ENCODE data around the gene RAB40C. TPM values are rescaled to one million over a fixed set of nuclear protein-coding genes. Genes with fewer than 3 reads are reported as not detected.

RAB40C gene
- total RNA-seq, 3 donors from 2014 or later, result 17.6 to 29.1 (median 20.6) TPM

DNA sequence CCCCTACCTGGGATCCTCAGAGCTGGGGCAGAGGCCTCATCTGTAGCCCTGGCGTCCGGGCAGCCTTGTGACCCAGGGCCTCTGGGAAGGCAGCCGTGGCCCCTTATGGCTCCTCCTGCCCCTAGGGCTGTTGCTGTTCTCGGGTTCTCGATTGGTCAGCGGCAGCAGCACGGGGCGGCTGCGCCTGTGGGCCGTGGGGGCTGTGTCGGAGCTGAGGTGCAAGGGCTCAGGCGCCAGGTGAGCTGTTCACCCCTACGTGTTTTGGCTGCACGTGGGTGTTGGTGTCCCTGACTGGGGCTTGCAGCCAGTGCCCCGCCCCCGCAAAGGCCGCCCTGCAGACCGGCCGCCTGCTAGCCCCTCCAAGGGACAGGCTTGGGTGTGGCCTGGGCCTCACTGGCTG is 72.2 kb downstream of the RAB40C start:
- Histone ChIP-seq H3K27ac (no peak overlapping the region), H3K4me1 (peaks cover 0 to 6% of the 10 kb centered on the region in 2 donors), H3K27me3 (no peaks in the 10 kb centered on the region), H3K9me3 (no peaks in the 10 kb centered on the region), H3K4me3 (no peak overlapping the region), H3K36me3 (no peaks in the 10 kb centered on the region)
- TF ChIP-seq POLR2AphosphoS5 (IDR thresholded peaks at IDR 0.05), result no peak
- intact Hi-C loops (cut with DNase I; ENCODE audit: low total_unique reads), result no loop called here
- no peak for DNase-seq (ENCODE audit: low spot score in 2 of 2)

DNA sequence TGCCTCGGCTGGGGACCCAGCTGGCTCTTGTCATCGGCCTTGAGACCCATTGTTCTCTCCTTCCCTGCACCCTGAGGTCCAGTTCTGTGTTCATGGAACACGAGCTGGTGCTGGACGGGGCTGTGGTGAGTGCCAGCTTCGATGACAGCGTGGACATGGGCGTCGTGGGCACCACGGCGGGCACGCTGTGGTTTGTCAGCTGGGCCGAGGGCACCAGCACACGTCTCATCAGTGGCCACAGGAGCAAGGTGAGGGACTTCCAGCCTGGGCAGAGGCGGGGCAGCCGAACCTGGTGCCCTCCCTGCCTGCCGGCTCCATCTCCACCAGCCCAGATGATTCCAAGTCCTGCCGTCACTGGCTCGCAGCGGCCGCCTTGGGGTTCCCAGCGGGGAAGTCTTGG is 72.7 kb downstream of the RAB40C start:
- no peak for DNase-seq (ENCODE audit: low spot score in 2 of 2)
- Histone ChIP-seq H3K9me3 (no peaks in the 10 kb centered on the region), H3K27me3 (no peaks in the 10 kb centered on the region), H3K4me3 (no peak overlapping the region), H3K36me3 (no peaks in the 10 kb centered on the region), H3K4me1 (peaks cover 3 to 6% of the 10 kb centered on the region in 2 donors), H3K27ac (no peak overlapping the region)
- intact Hi-C loops (cut with DNase I; ENCODE audit: low total_unique reads), result no loop called here
- TF ChIP-seq POLR2A (IDR thresholded peaks at IDR 0.05) (no peak), POLR2AphosphoS5 (IDR thresholded peaks at IDR 0.05) (no peak)
- TF ChIP-seq, protein P1, sequence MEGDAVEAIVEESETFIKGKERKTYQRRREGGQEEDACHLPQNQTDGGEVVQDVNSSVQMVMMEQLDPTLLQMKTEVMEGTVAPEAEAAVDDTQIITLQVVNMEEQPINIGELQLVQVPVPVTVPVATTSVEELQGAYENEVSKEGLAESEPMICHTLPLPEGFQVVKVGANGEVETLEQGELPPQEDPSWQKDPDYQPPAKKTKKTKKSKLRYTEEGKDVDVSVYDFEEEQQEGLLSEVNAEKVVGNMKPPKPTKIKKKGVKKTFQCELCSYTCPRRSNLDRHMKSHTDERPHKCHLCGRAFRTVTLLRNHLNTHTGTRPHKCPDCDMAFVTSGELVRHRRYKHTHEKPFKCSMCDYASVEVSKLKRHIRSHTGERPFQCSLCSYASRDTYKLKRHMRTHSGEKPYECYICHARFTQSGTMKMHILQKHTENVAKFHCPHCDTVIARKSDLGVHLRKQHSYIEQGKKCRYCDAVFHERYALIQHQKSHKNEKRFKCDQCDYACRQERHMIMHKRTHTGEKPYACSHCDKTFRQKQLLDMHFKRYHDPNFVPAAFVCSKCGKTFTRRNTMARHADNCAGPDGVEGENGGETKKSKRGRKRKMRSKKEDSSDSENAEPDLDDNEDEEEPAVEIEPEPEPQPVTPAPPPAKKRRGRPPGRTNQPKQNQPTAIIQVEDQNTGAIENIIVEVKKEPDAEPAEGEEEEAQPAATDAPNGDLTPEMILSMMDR (IDR thresholded peaks at IDR 0.05), result no peak

DNA sequence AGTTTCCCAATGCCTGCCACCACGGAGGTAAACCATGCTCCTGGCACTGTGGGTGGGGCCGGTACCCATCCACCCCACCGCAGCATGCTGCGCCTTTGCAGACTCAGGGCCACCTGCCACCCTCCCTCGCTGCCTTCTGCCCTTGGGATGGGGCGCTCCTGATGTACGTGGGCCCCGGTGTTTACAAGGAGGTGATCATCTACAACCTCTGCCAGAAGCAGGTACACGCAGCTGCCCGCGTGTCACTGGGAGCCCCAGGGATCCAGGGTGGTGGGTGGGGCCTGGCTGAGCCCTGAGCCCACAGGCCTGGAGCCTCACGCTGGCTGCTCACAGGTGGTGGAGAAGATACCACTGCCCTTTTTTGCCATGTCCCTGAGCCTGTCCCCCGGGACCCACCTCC is 76.7 kb downstream of the RAB40C start:
- TF ChIP-seq POLR2A (IDR thresholded peaks at IDR 0.05), result no peak
- no peak for TF ChIP-seq POLR2AphosphoS5 (IDR thresholded peaks at IDR 0.05)
- TF ChIP-seq, protein P1 (IDR thresholded peaks at IDR 0.05), result no peak
- no peak overlapping the region for H3K4me3 ChIP-seq
- intact Hi-C loops (cut with DNase I; ENCODE audit: low total_unique reads), result no loop called here
- peaks cover 0 to 5% of the 10 kb centered on the region in 2 donors for H3K4me1 ChIP-seq
- H3K27me3 ChIP-seq, result no peaks in the 10 kb centered on the region
- H3K27ac ChIP-seq, result no peak overlapping the region
- peaks cover 4% of the 10 kb centered on the region for H3K36me3 ChIP-seq
- DNase-seq (ENCODE audit: low spot score in 2 of 2), result no peak
- H3K9me3 ChIP-seq, result no peaks in the 10 kb centered on the region

DNA sequence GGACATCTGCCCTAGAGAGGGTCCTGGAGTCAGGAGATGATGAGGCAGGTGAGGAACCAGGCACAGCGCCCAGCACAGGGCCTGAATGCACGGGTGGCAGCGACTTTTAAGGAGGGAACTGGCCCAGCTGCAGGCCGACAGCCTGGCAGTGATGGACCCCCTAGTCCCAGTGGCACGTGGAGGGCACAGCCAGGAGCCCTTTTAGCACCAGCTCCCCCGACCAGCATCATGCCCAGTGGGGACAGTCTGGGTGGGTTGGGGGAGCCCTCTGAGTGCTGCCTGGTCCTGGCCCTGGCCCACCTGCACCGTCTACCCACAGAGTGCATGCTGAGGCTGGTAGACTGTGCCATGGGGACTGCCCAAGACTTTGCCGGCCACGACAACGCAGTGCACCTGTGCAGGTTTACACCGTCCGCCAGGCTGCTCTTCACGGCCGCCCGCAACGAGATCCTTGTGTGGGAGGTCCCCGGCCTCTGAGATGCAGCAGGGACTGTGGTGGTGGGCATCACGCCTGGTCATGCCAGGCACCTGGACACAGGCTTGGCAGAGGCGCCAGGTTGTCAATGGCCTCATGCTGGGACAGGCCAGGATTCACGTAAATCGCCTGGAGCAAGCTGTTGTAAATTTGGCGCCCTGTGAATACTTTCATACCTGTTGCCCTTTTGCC is 77.4 kb downstream of the RAB40C start:
- Histone ChIP-seq H3K4me3 (peak overlapping the region; percentile 90 to 97 (median 93)), H3K36me3 (peaks cover 6% of the 10 kb centered on the region), H3K27me3 (no peaks in the 10 kb centered on the region), H3K27ac (peak overlapping the region; percentile 87), H3K9me3 (no peaks in the 10 kb centered on the region), H3K4me1 (peaks cover 0 to 5% of the 10 kb centered on the region in 2 donors)
- DNase-seq (ENCODE audit: low spot score in 2 of 2), result no peak
- intact Hi-C loops (cut with DNase I; ENCODE audit: low total_unique reads), result no loop called here
- TF ChIP-seq, protein P1 (IDR thresholded peaks at IDR 0.05), result no peak
- TF ChIP-seq POLR2A (IDR thresholded peaks at IDR 0.05) (no peak), POLR2AphosphoS5 (IDR thresholded peaks at IDR 0.05) (no peak)

DNA sequence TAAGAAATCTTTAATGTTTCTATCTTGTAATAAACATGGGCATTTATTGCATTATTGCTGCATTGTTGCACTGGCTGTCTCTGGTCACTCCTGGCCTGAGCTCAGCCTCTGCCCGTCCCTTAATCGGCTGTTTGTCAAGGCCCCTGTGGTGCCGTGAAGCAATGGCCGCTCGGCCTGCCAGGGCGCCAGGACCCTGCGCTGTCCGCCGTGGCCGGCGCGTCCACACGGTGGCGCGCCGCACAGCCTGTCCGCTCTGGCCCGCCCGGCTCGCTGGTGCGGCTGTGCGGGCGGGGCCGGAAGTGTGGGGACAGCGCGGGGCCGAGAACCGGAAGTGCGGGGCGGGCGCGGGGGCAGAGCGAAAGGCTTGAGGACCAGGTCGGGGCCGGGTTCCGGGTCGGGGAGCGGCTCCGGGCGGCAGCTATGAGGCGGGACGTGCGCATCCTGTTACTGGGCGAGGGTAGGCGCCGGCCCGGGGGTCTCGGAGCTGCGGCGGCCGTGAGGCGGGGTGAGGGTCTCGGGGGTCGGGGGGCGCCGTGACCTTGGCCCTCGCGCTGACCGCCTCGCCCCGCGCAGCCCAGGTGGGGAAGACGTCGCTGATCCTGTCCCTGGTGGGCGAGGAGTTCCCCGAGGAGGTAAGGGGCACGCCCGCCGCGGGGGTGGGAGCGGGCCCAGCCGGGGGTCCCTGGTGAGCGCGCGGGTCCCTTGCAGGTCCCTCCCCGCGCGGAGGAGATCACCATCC is 78.1 kb downstream of the RAB40C start, which contains the start of gene RHOT2:
TSS of gene RHOT2 (plus strand) at position 353 of the 739 bp plus-strand sequence. CDS start at position 421, 68 bp downstream.
- peak; percentile 91 to 93 for DNase-seq (ENCODE audit: low spot score in 2 of 2)
- H3K36me3 ChIP-seq, result peaks cover 10% of the 10 kb centered on the region
- no peaks in the 10 kb centered on the region for H3K9me3 ChIP-seq
- peaks cover 0 to 5% of the 10 kb centered on the region in 2 donors for H3K4me1 ChIP-seq
- H3K27me3 ChIP-seq, result no peaks in the 10 kb centered on the region
- TF ChIP-seq POLR2A (IDR thresholded peaks at IDR 0.05) (peak; percentile 57), POLR2AphosphoS5 (IDR thresholded peaks at IDR 0.05) (peak; percentile 45 to 83 (median 65))
- TF ChIP-seq, protein P1 (IDR thresholded peaks at IDR 0.05), result peak; percentile 57 to 93 (median 58)
- intact Hi-C loops (cut with DNase I; ENCODE audit: low total_unique reads), result loop anchor here (1.0 kb wide), 1 partner anchor 22 kb away; the partner anchor contains the start of gene WDR24
- H3K4me3 ChIP-seq, result peak within 1 kb of the TSS; percentile 90 to 97 (median 93)
- peak within 1 kb of the TSS; percentile 87 for H3K27ac ChIP-seq
